Activated CD8-positive, alpha-beta memory T cell treated with anti-CD3 and anti-CD28 coated beads, Interleukin-2, amount 10 ng/mL, durations not matched to agents 7 days and 5 days (primary cell): ENCODE data around the gene ZNF681. TPM values are rescaled to one million over a fixed set of nuclear protein-coding genes. Genes with fewer than 3 reads are reported as not detected.
"Not testable (repeated sequence)": the region's sequence is repeated elsewhere in the genome, so short reads cannot be mapped to it uniquely, and the experiment has no call there.

Experiments
- ATAC-seq: fragments of 150-1000 bp; cut with Tn5 transposase; one replicate; pipeline ENCODE4 v1.10.0; 2021; ENCODE audit warnings: moderate library complexity
- CTCF ChIA-PET: fragments of 350-600 bp; sonication (Branson Sonifier 250); formaldehyde crosslinking; loops from one replicate; lab custom pipeline; 2021; ENCODE audit warnings: antibody characterized with exemption; lab: Charles Lee
- DNase-seq: peaks from one replicate; pipeline ENCODE4 v3.0.0-alpha.2; 2020
- H3K27ac Mint-ChIP-seq: one replicate; pipeline ENCODE4 v1.8.0; 2021; ENCODE audit warnings: mild to moderate bottlenecking, mixed read lengths
- H3K27me3 Mint-ChIP-seq: one replicate; pipeline ENCODE4 v1.8.0; 2021; ENCODE audit warnings: mixed read lengths
- H3K36me3 Mint-ChIP-seq: one replicate; pipeline ENCODE4 v1.8.0; 2021; ENCODE audit warnings: mild to moderate bottlenecking, mixed read lengths
- H3K4me1 Mint-ChIP-seq: one replicate; pipeline ENCODE4 v1.8.0; 2021; ENCODE audit warnings: mixed read lengths
- H3K4me3 Mint-ChIP-seq: one replicate; pipeline ENCODE4 v1.8.0; 2021; ENCODE audit warnings: mild to moderate bottlenecking, moderate library complexity, mixed read lengths
- H3K9me3 Mint-ChIP-seq: one replicate; pipeline ENCODE4 v1.8.0; 2022; ENCODE audit warnings: low read depth, mixed read lengths
- total RNA-seq, 2 experiments: library from RNA; stranded (reverse); gene quantifications; one replicate each; pipeline ENCODE4 v1.2.3, GENCODE V29; 2021

ZNF681 gene
- total RNA-seq, 2 experiments from 2014 or later, result 3.8 to 4.9 TPM

DNA sequence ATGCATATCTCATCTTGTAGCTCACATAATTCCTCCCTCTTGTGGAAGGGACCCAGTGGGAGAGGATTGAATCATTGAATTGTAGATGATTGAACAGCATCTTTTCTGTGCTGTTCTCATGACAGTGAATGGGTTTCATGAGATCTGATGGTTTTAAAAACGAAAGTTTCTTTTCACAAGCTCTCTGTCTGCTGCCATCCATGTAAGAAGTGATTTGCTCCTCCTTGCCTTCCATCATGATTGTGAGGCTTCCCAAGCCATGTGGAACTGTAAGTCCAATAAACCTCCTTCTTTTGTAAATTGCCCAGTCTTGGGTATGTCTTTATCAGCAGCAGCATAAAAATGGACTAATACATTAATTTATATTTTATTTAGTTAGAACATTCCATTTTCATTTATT lies 52.0 kb downstream of the ZNF681 start:
- Mint-ChIP-seq H3K4me3 (no peak overlapping the region), H3K9me3 (peaks cover 10% of the 10 kb centered on the region), H3K36me3 (no peaks in the 10 kb centered on the region), H3K27me3 (no peaks in the 10 kb centered on the region), H3K4me1 (no peaks in the 10 kb centered on the region), H3K27ac (no peak overlapping the region)
- ATAC-seq, result no peak
- CTCF ChIA-PET, result no interaction called here
- DNase-seq, result no peak

DNA sequence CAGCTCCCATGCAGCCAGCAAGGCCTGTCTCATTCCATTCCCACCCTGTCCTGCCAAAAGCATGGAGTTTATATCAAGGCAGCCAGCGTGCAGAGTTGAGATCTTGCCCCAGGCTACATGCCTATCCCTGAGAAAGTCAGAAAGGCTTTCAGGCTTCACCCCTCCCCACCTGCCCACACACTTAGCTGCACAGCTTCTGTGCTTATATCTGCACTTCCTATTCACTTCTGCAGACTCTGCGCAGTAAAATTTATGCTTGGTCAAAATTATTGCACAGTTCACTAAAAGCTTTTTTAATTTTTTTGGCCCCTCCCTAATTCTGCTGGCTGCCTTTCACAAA lies 59.2 kb downstream of the ZNF681 start:
- H3K27me3 Mint-ChIP-seq, result no peaks in the 10 kb centered on the region
- no peaks in the 10 kb centered on the region for H3K36me3 Mint-ChIP-seq
- H3K4me3 Mint-ChIP-seq, result no peak overlapping the region
- ATAC-seq (no peak), DNase-seq (no peak)
- H3K4me1 Mint-ChIP-seq, result no peaks in the 10 kb centered on the region
- H3K27ac Mint-ChIP-seq, result no peak overlapping the region
- H3K9me3 Mint-ChIP-seq, result peaks cover 22% of the 10 kb centered on the region
- CTCF ChIA-PET, result no interaction called here

DNA sequence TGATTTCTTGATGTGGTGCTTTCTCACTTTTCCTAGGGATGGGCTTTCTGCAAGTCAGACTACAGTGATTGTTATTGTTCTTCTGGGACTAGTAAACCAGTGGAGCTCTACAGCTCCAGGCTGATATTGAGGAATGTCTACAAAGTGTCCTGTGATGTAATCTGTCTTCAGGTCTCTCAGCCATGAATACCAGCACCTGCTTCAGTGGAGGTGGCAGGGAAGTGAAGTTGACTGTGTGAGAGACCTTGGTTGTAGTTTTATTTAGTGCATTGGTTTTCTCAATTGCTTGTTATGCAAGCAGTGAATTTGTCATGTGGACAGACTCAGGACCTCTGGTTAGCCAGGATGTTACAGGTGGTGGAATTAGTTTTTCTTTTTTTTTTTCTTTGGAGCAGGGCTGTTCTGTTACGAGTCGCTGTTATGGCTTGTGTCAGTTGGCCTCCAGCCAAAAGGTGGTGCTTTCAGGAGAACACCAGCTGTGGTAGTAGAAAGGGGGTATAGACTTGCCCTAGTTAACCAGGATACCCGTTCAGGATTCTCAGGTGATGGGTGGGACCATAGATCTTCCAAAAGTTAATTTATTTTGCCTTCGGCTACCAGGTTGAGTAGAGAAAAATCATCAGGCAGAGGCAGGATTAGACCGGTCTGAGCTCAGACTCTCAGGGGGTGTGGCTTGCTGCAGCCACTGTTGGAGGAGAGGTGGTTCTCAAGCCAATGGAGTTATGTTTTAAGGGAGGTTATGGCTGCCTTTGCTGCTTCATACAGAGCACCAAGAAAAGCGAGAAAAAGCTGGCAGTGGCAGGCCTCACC lies 59.8 kb downstream of the ZNF681 start:
- Mint-ChIP-seq H3K4me3 (no peak overlapping the region), H3K36me3 (no peaks in the 10 kb centered on the region), H3K9me3 (peaks cover 22% of the 10 kb centered on the region), H3K27ac (no peak overlapping the region), H3K27me3 (no peaks in the 10 kb centered on the region), H3K4me1 (no peaks in the 10 kb centered on the region)
- DNase-seq, result no peak
- ATAC-seq, result no peak
- CTCF ChIA-PET, result no interaction called here

DNA sequence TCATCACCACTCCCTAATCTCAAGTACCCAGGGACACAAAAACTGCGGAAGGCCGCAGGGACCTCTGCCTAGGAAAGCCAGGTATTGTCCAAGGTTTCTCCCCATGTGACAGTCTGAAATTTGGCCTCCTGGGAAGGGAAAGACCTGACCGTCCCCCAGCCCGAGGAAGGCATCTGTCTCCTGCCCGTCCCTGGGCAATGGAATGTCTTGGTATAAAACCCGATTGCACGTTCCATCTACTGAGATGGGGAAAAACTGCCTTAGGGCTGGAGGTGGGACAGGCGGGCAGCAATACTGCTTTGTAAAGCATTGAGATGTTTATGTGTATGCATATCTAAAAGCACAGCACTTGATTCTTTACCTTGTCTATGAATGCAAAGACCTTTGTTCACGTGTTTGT lies 65.8 kb downstream of the ZNF681 start:
- H3K36me3 Mint-ChIP-seq, H3K27ac Mint-ChIP-seq, H3K4me1 Mint-ChIP-seq, DNase-seq, H3K4me3 Mint-ChIP-seq, CTCF ChIA-PET, H3K27me3 Mint-ChIP-seq, ATAC-seq: not testable (repeated sequence)
- peaks cover 17% of the 10 kb centered on the region for H3K9me3 Mint-ChIP-seq

Other genes with a start within 250 kb of the ZNF681 start
- 10 to 100 TPM; 19.7 to 23.4 TPM for gene ZNF675, start 71.7 kb downstream of the ZNF681 start, total RNA-seq
- gene ZNF726, start 156.0 kb upstream of the ZNF681 start, total RNA-seq, result 10 to 100 TPM; 14.2 to 18.1 TPM